Skeletal muscle satellite cell (primary cell): Measurements from ENCODE around the gene TBC1D21.

Experiments
- H3K27me3 ChIP-seq: 2 replicates; pipeline ENCODE4 v1.7.0; 2013; ENCODE audit warnings: low read length; ENCODE audit not compliant: control insufficient read depth, insufficient read depth
- H3K36me3 ChIP-seq: 2 replicates; pipeline ENCODE4 v1.7.0; 2013; ENCODE audit warnings: mild to moderate bottlenecking, control low read depth, low read length; ENCODE audit not compliant: insufficient read depth
- H3K4me1 ChIP-seq: 2 replicates; pipeline ENCODE4 v1.7.0; 2013; ENCODE audit warnings: low read length; ENCODE audit not compliant: control insufficient read depth, insufficient read depth
- H3K4me2 ChIP-seq: 2 replicates; pipeline ENCODE4 v1.7.0; 2013; ENCODE audit warnings: mild to moderate bottlenecking, low read length
- H3K4me3 ChIP-seq: 2 replicates; pipeline ENCODE4 v1.7.0; 2013; ENCODE audit warnings: low read length
- H3K9ac ChIP-seq: 2 replicates; pipeline ENCODE4 v1.7.0; 2013; ENCODE audit warnings: mild to moderate bottlenecking, low read depth, low read length, moderate library complexity
- H3K9me3 ChIP-seq: replicated peaks from 2 replicates; pipeline ENCODE4 v1.7.0; 2013; ENCODE audit warnings: mild to moderate bottlenecking, control low read depth, low read length

The TBC1D21 gene

GRCh38 chr15:73882761-73883419 lies 9.5 kb downstream of the TBC1D21 start:
- Histone ChIP-seq H3K27me3 (peaks cover 55% of the 10 kb centered on the region), H3K4me2 (no peak overlapping the region), H3K9ac (no peak overlapping the region), H3K4me1 (no peaks in the 10 kb centered on the region), H3K36me3 (no peaks in the 10 kb centered on the region), H3K9me3 (no peaks in the 10 kb centered on the region), H3K4me3 (no peak overlapping the region)

GRCh38 chr15:73884159-73884558 lies 10.8 kb downstream of the TBC1D21 start:
- Histone ChIP-seq H3K9ac (no peak overlapping the region), H3K4me3 (no peak overlapping the region), H3K9me3 (no peaks in the 10 kb centered on the region), H3K27me3 (peaks cover 55% of the 10 kb centered on the region), H3K36me3 (no peaks in the 10 kb centered on the region), H3K4me2 (no peak overlapping the region), H3K4me1 (no peaks in the 10 kb centered on the region)

GRCh38 chr15:73885954-73886700 lies 12.8 kb downstream of the TBC1D21 start:
- Histone ChIP-seq H3K4me3 (no peak overlapping the region), H3K9me3 (no peaks in the 10 kb centered on the region), H3K4me2 (no peak overlapping the region), H3K4me1 (no peaks in the 10 kb centered on the region), H3K36me3 (no peaks in the 10 kb centered on the region), H3K27me3 (peaks cover 69% of the 10 kb centered on the region), H3K9ac (no peak overlapping the region)

- H3K4me2 ChIP-seq = no peak overlapping the region
- H3K36me3 ChIP-seq = no peaks in the 10 kb centered on the region
- H3K4me1 ChIP-seq = no peaks in the 10 kb centered on the region
- no peak overlapping the region for H3K9ac ChIP-seq
- no peak overlapping the region for H3K4me3 ChIP-seq
- no peaks in the 10 kb centered on the region for H3K9me3 ChIP-seq
- H3K27me3 ChIP-seq = peaks cover 68% of the 10 kb centered on the region
Observed at GRCh38 chr15:73886717-73887345, 13.5 kb downstream of the TBC1D21 start.

- Histone ChIP-seq H3K9me3 (no peaks in the 10 kb centered on the region), H3K4me2 (no peak overlapping the region), H3K9ac (no peak overlapping the region), H3K36me3 (no peaks in the 10 kb centered on the region), H3K27me3 (peaks cover 62% of the 10 kb centered on the region), H3K4me3 (no peak overlapping the region), H3K4me1 (no peaks in the 10 kb centered on the region)
Observed at GRCh38 chr15:73887481-73887880, 14.1 kb downstream of the TBC1D21 start.

- Histone ChIP-seq H3K9ac (no peak overlapping the region), H3K4me2 (no peak overlapping the region), H3K4me3 (no peak overlapping the region), H3K4me1 (no peaks in the 10 kb centered on the region), H3K9me3 (no peaks in the 10 kb centered on the region), H3K27me3 (peaks cover 53% of the 10 kb centered on the region), H3K36me3 (no peaks in the 10 kb centered on the region)
Observed at GRCh38 chr15:73888224-73889041, 15.1 kb downstream of the TBC1D21 start.

GRCh38 chr15:73889053-73889761 lies 15.8 kb downstream of the TBC1D21 start:
- Histone ChIP-seq H3K36me3 (no peaks in the 10 kb centered on the region), H3K9me3 (no peaks in the 10 kb centered on the region), H3K4me3 (no peak overlapping the region), H3K9ac (no peak overlapping the region), H3K4me1 (no peaks in the 10 kb centered on the region), H3K4me2 (no peak overlapping the region), H3K27me3 (peaks cover 49% of the 10 kb centered on the region)

GRCh38 chr15:73889762-73890124 lies 16.4 kb downstream of the TBC1D21 start:
- no peak overlapping the region for H3K9ac ChIP-seq
- no peak overlapping the region for H3K4me2 ChIP-seq
- no peaks in the 10 kb centered on the region for H3K4me1 ChIP-seq
- no peaks in the 10 kb centered on the region for H3K9me3 ChIP-seq
- H3K4me3 ChIP-seq = no peak overlapping the region
- H3K27me3 ChIP-seq = peaks cover 44% of the 10 kb centered on the region
- H3K36me3 ChIP-seq = no peaks in the 10 kb centered on the region

- H3K36me3 ChIP-seq = no peaks in the 10 kb centered on the region
- no peak overlapping the region for H3K4me2 ChIP-seq
- H3K9me3 ChIP-seq = no peaks in the 10 kb centered on the region
- peaks cover 32% of the 10 kb centered on the region for H3K27me3 ChIP-seq
- no peaks in the 10 kb centered on the region for H3K4me1 ChIP-seq
- no peak overlapping the region for H3K4me3 ChIP-seq
- H3K9ac ChIP-seq = no peak overlapping the region
Observed at GRCh38 chr15:73891328-73892315, 18.3 kb downstream of the TBC1D21 start.
